ENCODE results near the gene SV2C. TPM values are rescaled to one million over a fixed set of nuclear protein-coding genes. Genes with fewer than 3 reads are reported as not detected.

The SV2C gene
- total and polyA plus RNA-seq, 10 of the 15 experiments (the other 5 are each of a cell fraction or from before 2014, with no cell fraction given), result under 0.01 to 1.1 (median 0.63) TPM

- H3K4me3 ChIP-seq, result no peak overlapping the region
- TF ChIP-seq NKRF (conservative IDR thresholded peaks at IDR 0.05) (no peak), RFX5 (IDR thresholded peaks at IDR 0.05; ENCODE audit: low read depth, low read length) (no peak), HDGF (IDR thresholded peaks at IDR 0.05) (no peak), MLLT1 (IDR thresholded peaks at IDR 0.05) (no peak), SREBF1 (IDR thresholded peaks at IDR 0.05; ENCODE audit: low read length) (no peak)
- no peak overlapping the region for H3K4me2 ChIP-seq (ENCODE audit: control insufficient read depth, insufficient read depth)
- WGBS (ENCODE audit: insufficient coverage, insufficient replicate concordance, low lambda C conversion rate, missing lambda C conversion rate), result 18% methylated on average over 3 of the region's 3 CpGs
- no peak for DNase-seq (ENCODE audit: low read depth, low spot score)
- no TSS peak for BruUV-seq (replicated peaks)
- POLR2A ChIA-PET, result no interaction called here
- no peak for ATAC-seq
- FAIRE-seq, result no peak
- CTCF ChIA-PET, result interaction anchor here (1.6 to 1.8 kb wide), 2 partner anchors 18 to 19 kb away, joined by 6 to 11 read pairs; no protein-coding TSS in a partner anchor
- SMC1A ChIA-PET (ENCODE audit: uncharacterized antibody, unreplicated experiment), result interaction anchor here (1.4 kb wide), 1 partner anchor 19 kb away, joined by 4 read pairs; no protein-coding TSS in a partner anchor
- H3K4me1 ChIP-seq (ENCODE audit: control insufficient read depth, insufficient read depth, low read length), result no peaks in the 10 kb centered on the region
- RAD21 ChIA-PET (ENCODE audit: unreplicated experiment), result no interaction called here
- H4K20me1 ChIP-seq (ENCODE audit: control insufficient read depth, insufficient read depth), result no peaks in the 10 kb centered on the region
- H3K27me3 ChIP-seq (replicated peaks in 1 of 2; ENCODE audit: control insufficient read depth in 2 of 2, insufficient read depth in 2 of 2, low read length in 1 of 2), result no peaks in the 10 kb centered on the region
- no peak overlapping the region for H3K9ac ChIP-seq (ENCODE audit: control insufficient read depth, insufficient read depth, low read length)
- no peak overlapping the region for H2AFZ ChIP-seq (ENCODE audit: control insufficient read depth, low read depth, low read length)
- no peaks in the 10 kb centered on the region; the same call in 2 of the 3 replicates for H3K9me3 ChIP-seq (replicated peaks; ENCODE audit: control insufficient read depth, insufficient read depth, low read length)
- no peak overlapping the region for H3K27ac ChIP-seq (ENCODE audit: control insufficient read depth, insufficient read depth)
- intact Hi-C loops (cut with micrococcal nuclease; ENCODE audit: unreplicated experiment) (no loop called here), in situ Hi-C loops (cut with MboI) (no loop called here)
- no peaks in the 10 kb centered on the region for H3K79me2 ChIP-seq (ENCODE audit: control insufficient read depth, insufficient read depth, low read length)
- H3K36me3 ChIP-seq (ENCODE audit: control insufficient read depth in 2 of 2, insufficient read depth in 2 of 2, low read length in 1 of 2), result no peaks in the 10 kb centered on the region
These were observed 111.2 kb downstream of the SV2C start for GRCh38 chr5:76194340-76194739.
